Activated CD8-positive, alpha-beta T cell treated with anti-CD3 and anti-CD28 coated beads, Interleukin-2, amount 10 ng/mL, durations not matched to agents 7 days and 5 days (primary cell): Measurements from ENCODE around the gene PXYLP1. TPM values are rescaled to one million over a fixed set of nuclear protein-coding genes. Genes with fewer than 3 reads are reported as not detected.
A peak's percentile ranks its signal among the peaks of the same experiment; 100 is the strongest.
"Not testable (repeated sequence)": the region's sequence is repeated elsewhere in the genome, so short reads cannot be mapped to it uniquely, and the experiment has no call there.

Source experiments
- ATAC-seq: fragments of 150-1000 bp; cut with Tn5 transposase; one replicate; pipeline ENCODE4 v1.10.0; 2021; ENCODE audit warnings: moderate library complexity
- CTCF ChIA-PET: fragments of 350-600 bp; sonication (Branson Sonifier 250); formaldehyde crosslinking; loops from one replicate; lab custom pipeline; 2021; ENCODE audit warnings: antibody characterized with exemption; lab: Charles Lee
- POLR2A ChIA-PET: fragments of 350-600 bp; sonication (Branson Sonifier 250); formaldehyde crosslinking; loops from one replicate; lab custom pipeline; 2021; ENCODE audit warnings: antibody characterized with exemption; lab: Charles Lee
- DNase-seq: peaks from one replicate; pipeline ENCODE4 v3.0.0-alpha.2; 2020
- H3K27ac Mint-ChIP-seq: one replicate; pipeline ENCODE4 v1.8.0; 2021; ENCODE audit warnings: mild to moderate bottlenecking, mixed read lengths
- H3K27me3 Mint-ChIP-seq: one replicate; pipeline ENCODE4 v1.8.0; 2021; ENCODE audit warnings: low read depth, mixed read lengths
- H3K36me3 Mint-ChIP-seq: one replicate; pipeline ENCODE4 v1.8.0; 2021; ENCODE audit warnings: low read depth, mixed read lengths
- H3K4me1 Mint-ChIP-seq: one replicate; pipeline ENCODE4 v1.8.0; 2021; ENCODE audit warnings: low read depth, mixed read lengths
- H3K4me3 Mint-ChIP-seq: one replicate; pipeline ENCODE4 v1.8.0; 2021; ENCODE audit warnings: mild to moderate bottlenecking, mixed read lengths
- H3K9me3 Mint-ChIP-seq: one replicate; pipeline ENCODE4 v1.8.0; 2022; ENCODE audit warnings: mixed read lengths; ENCODE audit not compliant: insufficient read depth
- total RNA-seq, 2 experiments: library from RNA; stranded (reverse); gene quantifications; one replicate each; pipeline ENCODE4 v1.2.3, GENCODE V29; 2021

Gene PXYLP1
- total RNA-seq, 2 experiments from 2014 or later: 15.0 to 16.5 TPM

GRCh38 chr3:141294301-141294700, 62.7 kb downstream of the PXYLP1 start:
- CTCF ChIA-PET: interaction anchor here (0.9 to 3.0 kb wide), 7 partner anchors 10 to 161 kb away, joined by 3 to 13 read pairs (median 3); partner anchors contain the start of gene PXYLP1
- Mint-ChIP-seq H3K4me1 (peaks cover 15% of the 10 kb centered on the region), H3K36me3 (peaks cover 26% of the 10 kb centered on the region), H3K4me3 (peak overlapping the region; percentile 28), H3K9me3 (no peaks in the 10 kb centered on the region), H3K27ac (peak overlapping the region; percentile 37), H3K27me3 (peaks cover 3% of the 10 kb centered on the region)
- DNase-seq: no peak
- no peak for ATAC-seq
- POLR2A ChIA-PET: no interaction called here

- Mint-ChIP-seq H3K36me3 (peaks cover 26% of the 10 kb centered on the region), H3K4me3 (peak overlapping the region; percentile 28), H3K4me1 (peaks cover 15% of the 10 kb centered on the region), H3K9me3 (no peaks in the 10 kb centered on the region), H3K27me3 (peaks cover 3% of the 10 kb centered on the region), H3K27ac (peak overlapping the region; percentile 37)
- no peak for DNase-seq
- CTCF ChIA-PET: interaction anchor here (0.9 to 3.0 kb wide), 6 partner anchors 9 to 160 kb away, joined by 3 to 13 read pairs (median 4); no protein-coding TSS in a partner anchor
- no peak for ATAC-seq
- POLR2A ChIA-PET: interaction anchor here (0.6 to 1.0 kb wide), 2 partner anchors 28 to 213 kb away, joined by 3 to 4 read pairs; no protein-coding TSS in a partner anchor
Observed at GRCh38 chr3:141294848-141295247, 63.2 kb downstream of the PXYLP1 start.

- peaks cover 30% of the 10 kb centered on the region for H3K4me1 Mint-ChIP-seq
- H3K27ac Mint-ChIP-seq, H3K36me3 Mint-ChIP-seq, H3K4me3 Mint-ChIP-seq, H3K9me3 Mint-ChIP-seq, DNase-seq, ATAC-seq, H3K27me3 Mint-ChIP-seq, POLR2A ChIA-PET: not testable (repeated sequence)
- CTCF ChIA-PET: interaction anchor here (0.9 to 10.6 kb wide), 4 partner anchors 10 to 157 kb away, joined by 3 to 267 read pairs (median 42); partner anchors contain the start of gene PXYLP1
Observed at GRCh38 chr3:141300426-141300825, 68.8 kb downstream of the PXYLP1 start.

- H3K4me3 Mint-ChIP-seq: no peak overlapping the region
- ChIA-PET POLR2A (interaction anchor here (0.9 to 1.2 kb wide), 2 partner anchors 9 to 70 kb away, joined by 5 read pairs; partner anchors contain the start of gene PXYLP1), CTCF (interaction anchor here (0.7 to 10.6 kb wide), 17 partner anchors 12 to 584 kb away, joined by 3 to 267 read pairs (median 4); partner anchors contain the start of gene PXYLP1)
- H3K4me1 Mint-ChIP-seq: peaks cover 42% of the 10 kb centered on the region
- no peak overlapping the region for H3K27ac Mint-ChIP-seq
- peaks cover 3% of the 10 kb centered on the region for H3K27me3 Mint-ChIP-seq
- no peaks in the 10 kb centered on the region for H3K36me3 Mint-ChIP-seq
- ATAC-seq (no peak), DNase-seq (no peak)
- H3K9me3 Mint-ChIP-seq: no peaks in the 10 kb centered on the region
Observed at GRCh38 chr3:141302364-141303141, 70.9 kb downstream of the PXYLP1 start.

GRCh38 chr3:141303481-141304223, 72.0 kb downstream of the PXYLP1 start:
- no peaks in the 10 kb centered on the region for H3K36me3 Mint-ChIP-seq
- no peak overlapping the region for H3K4me3 Mint-ChIP-seq
- CTCF ChIA-PET: interaction anchor here (0.6 to 10.6 kb wide), 25 partner anchors 9 to 189 kb away, joined by 3 to 267 read pairs (median 4); partner anchors contain the start of gene PXYLP1
- peaks cover 2% of the 10 kb centered on the region for H3K27me3 Mint-ChIP-seq
- no peak overlapping the region for H3K27ac Mint-ChIP-seq
- H3K4me1 Mint-ChIP-seq: peaks cover 53% of the 10 kb centered on the region
- peak; percentile 74 for ATAC-seq
- H3K9me3 Mint-ChIP-seq: no peaks in the 10 kb centered on the region
- peak; percentile 83 for DNase-seq
- POLR2A ChIA-PET: interaction anchor here (0.9 to 1.4 kb wide), 3 partner anchors 72 to 140 kb away, joined by 3 to 5 read pairs (median 4); partner anchors contain the start of gene PXYLP1

- POLR2A ChIA-PET: interaction anchor here (1.6 kb wide), 1 partner anchor 181 kb away, joined by 3 read pairs; no protein-coding TSS in a partner anchor
- H3K27ac Mint-ChIP-seq: no peak overlapping the region
- no peaks in the 10 kb centered on the region for H3K27me3 Mint-ChIP-seq
- ATAC-seq: no peak
- H3K4me3 Mint-ChIP-seq: no peak overlapping the region
- no peaks in the 10 kb centered on the region for H3K36me3 Mint-ChIP-seq
- no peak for DNase-seq
- peaks cover 62% of the 10 kb centered on the region for H3K4me1 Mint-ChIP-seq
- H3K9me3 Mint-ChIP-seq: no peaks in the 10 kb centered on the region
- CTCF ChIA-PET: interaction anchor here (0.9 to 10.6 kb wide), 15 partner anchors 8 to 152 kb away, joined by 3 to 267 read pairs (median 6); partner anchors contain the start of gene PXYLP1
Observed at GRCh38 chr3:141305436-141305835, 73.8 kb downstream of the PXYLP1 start.

- H3K9me3 Mint-ChIP-seq: no peaks in the 10 kb centered on the region
- no peak overlapping the region for H3K27ac Mint-ChIP-seq
- CTCF ChIA-PET: interaction anchor here (1.0 to 10.6 kb wide), 10 partner anchors 9 to 151 kb away, joined by 3 to 267 read pairs (median 6); partner anchors contain the start of gene PXYLP1
- no peaks in the 10 kb centered on the region for H3K36me3 Mint-ChIP-seq
- no peak for ATAC-seq
- no peak for DNase-seq
- POLR2A ChIA-PET: interaction anchor here (0.7 to 1.6 kb wide), 2 partner anchors 130 to 180 kb away, joined by 3 read pairs; no protein-coding TSS in a partner anchor
- H3K27me3 Mint-ChIP-seq: no peaks in the 10 kb centered on the region
- peaks cover 63% of the 10 kb centered on the region for H3K4me1 Mint-ChIP-seq
- no peak overlapping the region for H3K4me3 Mint-ChIP-seq
Observed at GRCh38 chr3:141306276-141306675, 74.7 kb downstream of the PXYLP1 start.

GRCh38 chr3:141306922-141307321, 75.3 kb downstream of the PXYLP1 start:
- Mint-ChIP-seq H3K27ac (peak overlapping the region; percentile 78), H3K4me3 (peak overlapping the region; percentile 17), H3K36me3 (no peaks in the 10 kb centered on the region), H3K27me3 (no peaks in the 10 kb centered on the region), H3K9me3 (no peaks in the 10 kb centered on the region), H3K4me1 (peaks cover 65% of the 10 kb centered on the region)
- DNase-seq: peak; percentile 49
- ChIA-PET POLR2A (interaction anchor here (0.6 to 1.9 kb wide), 7 partner anchors 40 to 388 kb away, joined by 3 to 5 read pairs (median 3); partner anchors contain the start of gene PXYLP1), CTCF (interaction anchor here (0.8 to 10.6 kb wide), 15 partner anchors 13 to 339 kb away, joined by 3 to 267 read pairs (median 5); partner anchors contain the start of gene PXYLP1)
- ATAC-seq: no peak

- Mint-ChIP-seq H3K27me3 (no peaks in the 10 kb centered on the region), H3K4me1 (peaks cover 65% of the 10 kb centered on the region), H3K9me3 (no peaks in the 10 kb centered on the region), H3K36me3 (no peaks in the 10 kb centered on the region), H3K4me3 (peak overlapping the region; percentile 17), H3K27ac (peak overlapping the region; percentile 78)
- DNase-seq: no peak
- POLR2A ChIA-PET: interaction anchor here (0.6 to 1.9 kb wide), 6 partner anchors 41 to 389 kb away, joined by 3 to 5 read pairs (median 3); partner anchors contain the start of gene PXYLP1
- CTCF ChIA-PET: interaction anchor here (0.8 to 10.6 kb wide), 18 partner anchors 8 to 568 kb away, joined by 3 to 267 read pairs (median 4); partner anchors contain the start of gene PXYLP1
- ATAC-seq: no peak
Observed at GRCh38 chr3:141307351-141308059, 75.9 kb downstream of the PXYLP1 start.

- DNase-seq (no peak), ATAC-seq (no peak)
- Mint-ChIP-seq H3K27me3 (no peaks in the 10 kb centered on the region), H3K27ac (no peak overlapping the region), H3K9me3 (no peaks in the 10 kb centered on the region), H3K36me3 (no peaks in the 10 kb centered on the region), H3K4me3 (no peak overlapping the region), H3K4me1 (peaks cover 64% of the 10 kb centered on the region)
- ChIA-PET POLR2A (interaction anchor here (1.9 kb wide), 1 partner anchor 77 kb away, joined by 5 read pairs; the partner anchor contains the start of gene PXYLP1), CTCF (interaction anchor here (0.9 to 10.6 kb wide), 7 partner anchors 9 to 148 kb away, joined by 3 to 267 read pairs (median 4); partner anchors contain the start of gene PXYLP1)
Observed at GRCh38 chr3:141308588-141309218, 77.1 kb downstream of the PXYLP1 start.
